PC-9 (cell line): ENCODE measurements around the gene KDM6A.
A peak's percentile ranks its signal among the peaks of the same experiment; 100 is the strongest.

ENCODE experiments used
- EZH2 ChIP-seq: fragments of 200-600 bp; sonication (generic); IDR thresholded peaks from 2 replicates; pipeline ENCODE4 v1.8.0; 2017; ENCODE audit warnings: antibody characterized with exemption, low read depth
- TF ChIP-seq, protein P1 (sequence below): fragments of 200-600 bp; sonication (generic); conservative IDR thresholded peaks from 2 replicates; pipeline ENCODE4 v1.6.1; 2017; ENCODE audit warnings: mixed run types, antibody characterized with exemption, mild to moderate bottlenecking, moderate library complexity

- TF ChIP-seq, protein P1, sequence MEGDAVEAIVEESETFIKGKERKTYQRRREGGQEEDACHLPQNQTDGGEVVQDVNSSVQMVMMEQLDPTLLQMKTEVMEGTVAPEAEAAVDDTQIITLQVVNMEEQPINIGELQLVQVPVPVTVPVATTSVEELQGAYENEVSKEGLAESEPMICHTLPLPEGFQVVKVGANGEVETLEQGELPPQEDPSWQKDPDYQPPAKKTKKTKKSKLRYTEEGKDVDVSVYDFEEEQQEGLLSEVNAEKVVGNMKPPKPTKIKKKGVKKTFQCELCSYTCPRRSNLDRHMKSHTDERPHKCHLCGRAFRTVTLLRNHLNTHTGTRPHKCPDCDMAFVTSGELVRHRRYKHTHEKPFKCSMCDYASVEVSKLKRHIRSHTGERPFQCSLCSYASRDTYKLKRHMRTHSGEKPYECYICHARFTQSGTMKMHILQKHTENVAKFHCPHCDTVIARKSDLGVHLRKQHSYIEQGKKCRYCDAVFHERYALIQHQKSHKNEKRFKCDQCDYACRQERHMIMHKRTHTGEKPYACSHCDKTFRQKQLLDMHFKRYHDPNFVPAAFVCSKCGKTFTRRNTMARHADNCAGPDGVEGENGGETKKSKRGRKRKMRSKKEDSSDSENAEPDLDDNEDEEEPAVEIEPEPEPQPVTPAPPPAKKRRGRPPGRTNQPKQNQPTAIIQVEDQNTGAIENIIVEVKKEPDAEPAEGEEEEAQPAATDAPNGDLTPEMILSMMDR: peak; percentile 54
- no peak for TF ChIP-seq EZH2
These were observed 197.4 kb downstream of the KDM6A start for GRCh38 chrX:45070116-45071007.
